K562 (cell line): ENCODE measurements around the gene KIFAP3. TPM values are rescaled to one million over a fixed set of nuclear protein-coding genes. Genes with fewer than 3 reads are reported as not detected.

Experiments used
- CREB3L1 ChIP-seq: fragments of 450-650 bp; IDR thresholded peaks from 2 replicates; pipeline ENCODE4 v1.6.1; 2014; ENCODE audit warnings: low read depth, mild to moderate bottlenecking, moderate library complexity, borderline replicate concordance
- CTBP1 ChIP-seq: fragments of 450-650 bp; IDR thresholded peaks from 2 replicates; pipeline ENCODE4 v1.6.1; 2016; ENCODE audit warnings: borderline replicate concordance
- DNMT1 ChIP-seq: fragments of 450-650 bp; IDR thresholded peaks from 2 replicates; pipeline ENCODE4 v1.6.1; 2016; ENCODE audit warnings: antibody characterized with exemption, mild to moderate bottlenecking
- E2F5 ChIP-seq: sonication (generic); formaldehyde crosslinking; IDR thresholded peaks from 2 replicates; pipeline ENCODE4 v1.8.0; 2022; ENCODE audit warnings: mild to moderate bottlenecking, missing genetic modification reagents
- FOXJ3 ChIP-seq: sonication (generic); formaldehyde crosslinking; IDR thresholded peaks from 2 replicates; pipeline ENCODE4 v1.4.0; 2020; ENCODE audit warnings: mild to moderate bottlenecking, missing genetic modification reagents
- FOXP4 ChIP-seq: sonication (generic); formaldehyde crosslinking; IDR thresholded peaks from 2 replicates; pipeline ENCODE4 v1.8.0; 2022; ENCODE audit warnings: mild to moderate bottlenecking, missing genetic modification reagents, borderline replicate concordance
- GMEB1 ChIP-seq: fragments of 250-450 bp; sonication (Bioruptor Pico); IDR thresholded peaks from 2 replicates; pipeline ENCODE4 v1.4.0; 2020; ENCODE audit warnings: mild to moderate bottlenecking
- IFI16 ChIP-seq: fragments of 250-450 bp; sonication (Bioruptor Pico); IDR thresholded peaks from 2 replicates; pipeline ENCODE4 v2.1.2; 2022; ENCODE audit warnings: mild to moderate bottlenecking, inconsistent platforms
- MYBL2 ChIP-seq, 2 experiments: fragments of 450-650 bp in 1 of 2; sonication (generic) in 1 of 2; formaldehyde crosslinking in 1 of 2; IDR thresholded peaks; 2 replicates each; pipeline versions ENCODE4 v1.6.1 to v1.8.1; 2017 to 2022; ENCODE audit warnings: borderline replicate concordance in 1 of 2, inconsistent platforms in 1 of 2, low read depth in 1 of 2, mild to moderate bottlenecking in 1 of 2, missing genetic modification reagents in 1 of 2, moderate library complexity in 1 of 2
- NCOR1 ChIP-seq: fragments of 450-650 bp; IDR thresholded peaks from 2 replicates; pipeline ENCODE4 v1.6.1; 2016; ENCODE audit warnings: mild to moderate bottlenecking, moderate library complexity
- NR2C1 ChIP-seq, 2 experiments: fragments of 450-650 bp; IDR thresholded peaks; 2 replicates each; pipeline ENCODE4 v1.6.1; 2017; ENCODE audit warnings: mild to moderate bottlenecking in 2 of 2, antibody characterized with exemption in 1 of 2, inconsistent platforms in 1 of 2, missing compliant biosample characterization in 1 of 2, missing genetic modification characterization in 1 of 2
- OTX1 ChIP-seq: fragments of 450-650 bp; formaldehyde crosslinking; IDR thresholded peaks from 2 replicates; pipeline ENCODE4 v1.4.0; 2022; ENCODE audit warnings: mild to moderate bottlenecking
- PHB ChIP-seq: fragments of 250-450 bp; sonication (Bioruptor Pico); IDR thresholded peaks from 2 replicates; pipeline ENCODE4 v1.5.0; 2021
- PYGO2 ChIP-seq: fragments of 450-650 bp; IDR thresholded peaks from 2 replicates; pipeline ENCODE4 v1.6.1; 2016; ENCODE audit warnings: mild to moderate bottlenecking, missing genetic modification characterization, moderate library complexity, missing compliant biosample characterization
- RB1 ChIP-seq: fragments of 450-650 bp; IDR thresholded peaks from 2 replicates; pipeline ENCODE4 v1.6.1; 2017; ENCODE audit warnings: low read depth, mild to moderate bottlenecking
- RNF219 ChIP-seq: fragments of 250-450 bp; sonication (Bioruptor Pico); IDR thresholded peaks from 2 replicates; pipeline ENCODE4 v1.5.0; 2022; ENCODE audit warnings: mild to moderate bottlenecking
- RUNX1 ChIP-seq: sonication (generic); IDR thresholded peaks from 2 replicates; pipeline ENCODE4 v1.6.1; 2016; ENCODE audit warnings: antibody characterized with exemption, low read depth
- TRIM24 ChIP-seq, 2 experiments: fragments of 450-650 bp; IDR thresholded peaks; 2 replicates each; pipeline ENCODE4 v1.6.1; 2016
- ZNF408 ChIP-seq: fragments of 250-450 bp; sonication (Bioruptor Pico); IDR thresholded peaks from 2 replicates; pipeline ENCODE4 v1.4.0; 2020; ENCODE audit warnings: low read depth, mild to moderate bottlenecking, moderate library complexity
- ZNF695 ChIP-seq: fragments of 450-650 bp; formaldehyde crosslinking; IDR thresholded peaks from 2 replicates; pipeline ENCODE4 v1.4.0; 2020; ENCODE audit warnings: mild to moderate bottlenecking, moderate library complexity
- ZNF75A ChIP-seq: fragments of 450-650 bp; formaldehyde crosslinking; IDR thresholded peaks from 2 replicates; pipeline ENCODE4 v1.4.0; 2020; ENCODE audit warnings: mild to moderate bottlenecking
- polyA plus RNA-seq, 8 experiments: library from polyadenylated mRNA; depleted of rRNA in 4 of 8; stranded (reverse) in 5 of 8; unstranded in 3 of 8; fragments of >200 nt; fragmentation: Nextera tagmentation in 2 of 8; fragmentation: Illumina TruSeq in 1 of 8; extraction: Ambion mirVana in 2 of 8; extraction: Trizol in 1 of 8; gene quantifications; 2 replicates each; pipeline versions ENCODE4 v1.2.1 to v1.2.3, GENCODE V29; 2011 to 2014; ENCODE audit warnings: inconsistent platforms in 1 of 8, missing spikeins in 1 of 8
- total RNA-seq, 7 experiments: library from RNA; depleted of rRNA in 6 of 7; stranded (reverse); fragments of >200 nt in 6 of 7; fragmentation: Illumina TruSeq in 2 of 7; extraction: Trizol in 2 of 7; gene quantifications; 2 replicates each; pipeline versions ENCODE4 v1.2.1 to v1.2.3, GENCODE V29; 2011 to 2021; ENCODE audit warnings: low replicate concordance in 1 of 7

The KIFAP3 gene
- total and polyA plus RNA-seq, 9 of the 15 experiments (the other 6 are each of a cell fraction or from before 2014, with no cell fraction given): 8.8 to 17.5 (median 11.8) TPM

- TF ChIP-seq FOXJ3 (CRISPR knock-in tag) (no peak), PHB (no peak), ZNF408 (CRISPR knock-in tag) (no peak), GMEB1 (CRISPR knock-in tag) (no peak), NCOR1 (peak; percentile 90), TRIM24 (IDR thresholded peaks at IDR 0.05) (peak; percentile 51 to 63), E2F5 (CRISPR knock-in tag) (no peak), RB1 (no peak), NR2C1 (IDR thresholded peaks at IDR 0.05) (no peak), NR2C1 (tag; IDR thresholded peaks at IDR 0.05) (peak; percentile 54), DNMT1 (no peak), MYBL2 (IDR thresholded peaks at IDR 0.05; ENCODE audit: low read depth) (peak; percentile 46; the same call in 1 of the 2 replicates), MYBL2 (CRISPR knock-in tag; IDR thresholded peaks at IDR 0.05; ENCODE audit: borderline replicate concordance) (no peak), ZNF695 (no peak), RNF219 (no peak), CTBP1 (0 out of 2 replicates have a peak, but pooled peaks have one; percentile 29), CREB3L1 (no peak), ZNF75A (CRISPR knock-in tag) (no peak), FOXP4 (no peak), PYGO2 (no peak), IFI16 (CRISPR knock-in tag) (no peak), OTX1 (no peak), RUNX1 (no peak)
These were observed 7.2 kb downstream of the KIFAP3 start (continued) for GRCh38 chr1:170067253-170067819.
